Thoracic aorta (tissue), 2 donors: Measurements from ENCODE around the gene DIP2C. TPM values are rescaled to one million over a fixed set of nuclear protein-coding genes. Genes with fewer than 3 reads are reported as not detected.

ENCODE experiments used
- ATAC-seq: fragments of 150-250 bp; one replicate; pipeline ENCODE4 v1.8.0; 2017; ENCODE audit warnings: low read depth; ENCODE audit not compliant: insufficient number of reproducible peaks, low FRiP score
- DNase-seq: peaks from one replicate; pipeline ENCODE4 v3.0.0-alpha.2; 2020; ENCODE audit warnings: low spot score
- H3K27ac ChIP-seq, 2 donors: fragments of 200-600 bp; sonication (generic); 1 replicate in 1 of 2; 2 replicates in 1 of 2; pipeline ENCODE4 v1.5.1; 2016; ENCODE audit warnings: mild to moderate bottlenecking in 2 of 2, moderate library complexity in 2 of 2
- H3K27me3 ChIP-seq: fragments of 200-600 bp; sonication (generic); replicated peaks from 2 replicates; pipeline ENCODE4 v1.6.0; 2016; ENCODE audit warnings: mild to moderate bottlenecking; ENCODE audit not compliant: insufficient read depth
- H3K36me3 ChIP-seq: fragments of 200-600 bp; sonication (generic); one replicate; pipeline ENCODE4 v1.5.1; 2016
- H3K4me1 ChIP-seq, 2 donors: fragments of 200-600 bp; sonication (generic); 1 replicate in 1 of 2; 2 replicates in 1 of 2; pipeline versions ENCODE4 v1.5.1 to v1.6.0; 2016; ENCODE audit warnings: low read depth in 2 of 2, mild to moderate bottlenecking in 1 of 2; ENCODE audit not compliant: control insufficient read depth in 1 of 2
- H3K4me3 ChIP-seq: fragments of 200-600 bp; sonication (generic); 2 replicates; pipeline ENCODE4 v1.5.1; 2016; ENCODE audit warnings: mild to moderate bottlenecking
- H3K9me3 ChIP-seq: fragments of 200-600 bp; sonication (generic); 2 replicates; pipeline ENCODE4 v1.5.1; 2016
- total RNA-seq, 2 donors: library from RNA; depleted of rRNA; stranded (reverse); fragments of >200 nt; gene quantifications; one replicate each; pipeline versions ENCODE4 v1.1.0 to v1.2.3, GENCODE V29; 2016
- TF ChIP-seq, protein P1 (sequence below): fragments of 200-600 bp; sonication (generic); IDR thresholded peaks from one replicate; pipeline ENCODE4 v1.5.1; 2019; ENCODE audit warnings: antibody characterized with exemption

DIP2C gene, protein sequence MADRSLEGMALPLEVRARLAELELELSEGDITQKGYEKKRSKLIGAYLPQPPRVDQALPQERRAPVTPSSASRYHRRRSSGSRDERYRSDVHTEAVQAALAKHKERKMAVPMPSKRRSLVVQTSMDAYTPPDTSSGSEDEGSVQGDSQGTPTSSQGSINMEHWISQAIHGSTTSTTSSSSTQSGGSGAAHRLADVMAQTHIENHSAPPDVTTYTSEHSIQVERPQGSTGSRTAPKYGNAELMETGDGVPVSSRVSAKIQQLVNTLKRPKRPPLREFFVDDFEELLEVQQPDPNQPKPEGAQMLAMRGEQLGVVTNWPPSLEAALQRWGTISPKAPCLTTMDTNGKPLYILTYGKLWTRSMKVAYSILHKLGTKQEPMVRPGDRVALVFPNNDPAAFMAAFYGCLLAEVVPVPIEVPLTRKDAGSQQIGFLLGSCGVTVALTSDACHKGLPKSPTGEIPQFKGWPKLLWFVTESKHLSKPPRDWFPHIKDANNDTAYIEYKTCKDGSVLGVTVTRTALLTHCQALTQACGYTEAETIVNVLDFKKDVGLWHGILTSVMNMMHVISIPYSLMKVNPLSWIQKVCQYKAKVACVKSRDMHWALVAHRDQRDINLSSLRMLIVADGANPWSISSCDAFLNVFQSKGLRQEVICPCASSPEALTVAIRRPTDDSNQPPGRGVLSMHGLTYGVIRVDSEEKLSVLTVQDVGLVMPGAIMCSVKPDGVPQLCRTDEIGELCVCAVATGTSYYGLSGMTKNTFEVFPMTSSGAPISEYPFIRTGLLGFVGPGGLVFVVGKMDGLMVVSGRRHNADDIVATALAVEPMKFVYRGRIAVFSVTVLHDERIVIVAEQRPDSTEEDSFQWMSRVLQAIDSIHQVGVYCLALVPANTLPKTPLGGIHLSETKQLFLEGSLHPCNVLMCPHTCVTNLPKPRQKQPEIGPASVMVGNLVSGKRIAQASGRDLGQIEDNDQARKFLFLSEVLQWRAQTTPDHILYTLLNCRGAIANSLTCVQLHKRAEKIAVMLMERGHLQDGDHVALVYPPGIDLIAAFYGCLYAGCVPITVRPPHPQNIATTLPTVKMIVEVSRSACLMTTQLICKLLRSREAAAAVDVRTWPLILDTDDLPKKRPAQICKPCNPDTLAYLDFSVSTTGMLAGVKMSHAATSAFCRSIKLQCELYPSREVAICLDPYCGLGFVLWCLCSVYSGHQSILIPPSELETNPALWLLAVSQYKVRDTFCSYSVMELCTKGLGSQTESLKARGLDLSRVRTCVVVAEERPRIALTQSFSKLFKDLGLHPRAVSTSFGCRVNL (N-terminal part only)
- total RNA-seq: 10 to 100 TPM; 36.8 to 44.0 TPM

DNA sequence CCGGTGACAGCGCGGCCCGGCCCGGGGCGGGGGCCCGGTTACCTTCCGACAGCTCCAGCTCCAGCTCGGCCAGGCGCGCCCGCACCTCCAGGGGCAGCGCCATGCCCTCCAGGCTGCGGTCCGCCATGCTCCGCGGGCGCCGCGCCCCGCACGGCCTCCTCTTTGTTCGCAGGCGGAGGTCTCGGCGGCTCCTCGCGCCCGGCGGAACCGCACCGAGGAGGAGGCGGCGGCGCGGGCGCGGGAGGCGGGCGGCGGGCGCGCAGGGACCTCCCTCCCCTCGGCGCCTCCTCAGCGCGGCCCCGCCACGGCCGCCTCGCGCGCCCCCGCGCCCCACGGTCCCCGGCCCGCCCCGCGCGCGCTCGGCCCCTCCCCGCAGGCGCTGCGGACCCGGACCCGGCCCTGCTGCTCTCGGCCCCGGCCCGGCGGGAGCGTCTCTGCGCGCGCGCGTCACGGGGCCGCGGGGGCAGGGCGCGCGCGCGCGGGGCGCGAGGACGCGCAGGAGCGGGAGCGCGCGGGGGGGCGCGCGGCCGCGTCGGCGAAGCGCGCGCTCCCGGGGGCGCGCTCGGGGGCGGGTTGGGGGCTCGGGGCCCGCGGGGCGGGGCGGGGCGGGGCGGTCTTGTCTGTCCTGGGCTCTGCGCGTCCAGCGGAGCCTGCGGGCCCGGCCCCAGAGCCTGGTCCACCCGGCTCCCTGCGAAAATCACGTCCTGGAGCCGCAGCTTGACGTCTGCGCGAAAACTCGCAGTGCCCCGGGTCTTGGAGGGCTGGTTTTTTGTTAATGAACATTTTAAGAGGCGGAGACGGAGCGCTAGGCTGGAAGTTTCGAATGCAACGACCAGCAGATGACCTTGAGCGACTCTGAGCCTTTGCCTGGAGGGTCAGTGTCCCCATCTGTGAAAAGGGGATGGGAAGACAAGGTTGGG, at the start of gene DIP2C:
Gene DIP2C, minus strand, starts transcription at position 217 of the 920 bp plus-strand sequence. Its CDS starts 90 bp downstream, at position 127.
- peak within 1 kb of the TSS; percentile 86 for H3K4me3 ChIP-seq
- H3K4me1 ChIP-seq: peaks cover 7 to 24% of the 10 kb centered on the region in 2 donors
- DNase-seq: no peak
- H3K36me3 ChIP-seq: no peaks in the 10 kb centered on the region
- peak within 1 kb of the TSS; percentile 82 to 86 for H3K27ac ChIP-seq
- H3K27me3 ChIP-seq: no peaks in the 10 kb centered on the region
- peak; percentile 70 for ATAC-seq
- no peaks in the 10 kb centered on the region for H3K9me3 ChIP-seq
- TF ChIP-seq, protein P1, sequence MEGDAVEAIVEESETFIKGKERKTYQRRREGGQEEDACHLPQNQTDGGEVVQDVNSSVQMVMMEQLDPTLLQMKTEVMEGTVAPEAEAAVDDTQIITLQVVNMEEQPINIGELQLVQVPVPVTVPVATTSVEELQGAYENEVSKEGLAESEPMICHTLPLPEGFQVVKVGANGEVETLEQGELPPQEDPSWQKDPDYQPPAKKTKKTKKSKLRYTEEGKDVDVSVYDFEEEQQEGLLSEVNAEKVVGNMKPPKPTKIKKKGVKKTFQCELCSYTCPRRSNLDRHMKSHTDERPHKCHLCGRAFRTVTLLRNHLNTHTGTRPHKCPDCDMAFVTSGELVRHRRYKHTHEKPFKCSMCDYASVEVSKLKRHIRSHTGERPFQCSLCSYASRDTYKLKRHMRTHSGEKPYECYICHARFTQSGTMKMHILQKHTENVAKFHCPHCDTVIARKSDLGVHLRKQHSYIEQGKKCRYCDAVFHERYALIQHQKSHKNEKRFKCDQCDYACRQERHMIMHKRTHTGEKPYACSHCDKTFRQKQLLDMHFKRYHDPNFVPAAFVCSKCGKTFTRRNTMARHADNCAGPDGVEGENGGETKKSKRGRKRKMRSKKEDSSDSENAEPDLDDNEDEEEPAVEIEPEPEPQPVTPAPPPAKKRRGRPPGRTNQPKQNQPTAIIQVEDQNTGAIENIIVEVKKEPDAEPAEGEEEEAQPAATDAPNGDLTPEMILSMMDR: no peak

DNA sequence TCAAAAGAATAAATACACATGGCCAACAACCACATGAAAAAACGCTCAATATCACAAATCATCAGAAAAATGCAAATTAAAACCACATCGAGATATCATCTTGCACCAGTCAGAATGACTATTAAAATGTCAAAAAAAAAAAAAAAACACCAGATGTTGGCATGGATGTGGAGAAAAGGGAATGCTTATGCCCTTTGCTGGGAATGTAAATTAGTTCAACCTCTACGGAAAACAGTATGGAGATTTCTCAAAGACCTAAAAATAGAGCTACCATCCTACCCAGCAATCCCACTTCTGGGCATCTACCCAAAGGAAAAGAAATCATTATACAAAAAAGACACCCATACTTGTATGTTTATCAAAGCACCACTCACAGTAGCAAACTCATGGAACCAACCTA, 45.0 kb upstream of the DIP2C start:
- Histone ChIP-seq H3K27me3 (no peaks in the 10 kb centered on the region), H3K27ac (no peak overlapping the region), H3K9me3 (no peaks in the 10 kb centered on the region), H3K4me1 (no peaks in the 10 kb centered on the region), H3K36me3 (no peaks in the 10 kb centered on the region), H3K4me3 (no peak overlapping the region)
- ATAC-seq: no peak
- TF ChIP-seq, protein P1: no peak
- DNase-seq: no peak

DNA sequence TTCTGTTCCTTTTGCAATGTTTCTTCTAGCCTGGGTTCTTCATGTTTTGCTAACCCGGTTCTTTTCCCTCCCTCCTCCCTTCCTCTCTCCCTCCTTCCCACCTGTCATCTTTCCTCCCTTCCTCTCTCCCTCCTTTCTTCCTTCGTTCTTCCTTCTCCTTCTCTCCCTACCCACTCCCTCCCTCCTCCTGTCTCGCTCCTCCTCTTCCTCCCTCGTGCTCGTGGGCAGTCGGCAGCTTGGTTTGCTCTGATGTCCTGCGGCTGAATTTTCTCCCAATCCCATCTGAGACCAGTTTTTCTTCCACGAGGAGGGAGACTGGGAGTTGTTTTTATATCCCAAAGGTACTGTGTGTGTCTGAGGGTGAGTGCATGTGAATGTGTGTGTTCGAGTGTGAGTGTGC, 43.6 kb upstream of the DIP2C start:
- DNase-seq (no peak), ATAC-seq (no peak)
- no peaks in the 10 kb centered on the region for H3K4me1 ChIP-seq
- H3K27ac ChIP-seq: no peak overlapping the region
- H3K27me3 ChIP-seq: no peaks in the 10 kb centered on the region
- no peaks in the 10 kb centered on the region for H3K9me3 ChIP-seq
- TF ChIP-seq, protein P1: no peak
- H3K36me3 ChIP-seq: no peaks in the 10 kb centered on the region
- H3K4me3 ChIP-seq: no peak overlapping the region

DNA sequence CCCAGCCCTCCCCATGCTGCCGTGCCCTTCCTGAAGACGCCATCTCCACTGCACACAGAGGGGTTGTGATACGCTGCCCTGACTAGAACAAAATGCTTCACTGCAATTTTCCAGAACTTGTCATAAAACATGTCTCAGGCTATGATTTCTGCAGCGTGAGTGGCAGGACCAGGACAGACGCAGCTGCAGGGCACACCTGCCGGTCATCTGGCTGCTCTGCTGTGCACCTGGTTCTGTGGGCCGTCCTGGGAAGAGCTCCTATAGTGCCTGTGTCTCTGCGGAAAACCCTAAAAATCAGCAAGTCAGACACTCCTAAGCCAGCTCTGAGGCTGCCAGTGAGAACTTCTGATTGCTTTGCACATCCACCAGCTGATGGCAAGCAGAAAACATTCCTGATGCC, 39.7 kb upstream of the DIP2C start:
- H3K4me3 ChIP-seq: no peak overlapping the region
- no peaks in the 10 kb centered on the region for H3K27me3 ChIP-seq
- ATAC-seq (no peak), DNase-seq (no peak)
- H3K9me3 ChIP-seq: no peaks in the 10 kb centered on the region
- TF ChIP-seq, protein P1: no peak
- H3K27ac ChIP-seq: no peak overlapping the region
- H3K4me1 ChIP-seq: no peaks in the 10 kb centered on the region
- no peaks in the 10 kb centered on the region for H3K36me3 ChIP-seq
